IPS DF 6.9 (cell line): Measurements from ENCODE around the gene UBAP1L.
"Not testable (repeated sequence)": the region's sequence is repeated elsewhere in the genome, so short reads cannot be mapped to it uniquely, and the experiment has no call there.

Experiments
- DNase-seq: peaks from one replicate; pipeline ENCODE4 v3.0.0-alpha.2; 2013; ENCODE audit warnings: low read depth, low spot score
- H3K27ac ChIP-seq: one replicate; pipeline ENCODE4 v1.5.1; 2013; ENCODE audit warnings: low read length, control low read depth
- H3K27me3 ChIP-seq: 2 replicates; pipeline ENCODE4 v1.6.1; 2013; ENCODE audit warnings: mild to moderate bottlenecking, low read length; ENCODE audit not compliant: control insufficient read depth, insufficient read depth
- H3K36me3 ChIP-seq: 2 replicates; pipeline ENCODE4 v1.6.1; 2013; ENCODE audit warnings: low read length; ENCODE audit not compliant: control insufficient read depth, insufficient read depth
- H3K4me1 ChIP-seq: 2 replicates; pipeline ENCODE4 v1.6.1; 2013; ENCODE audit warnings: low read length; ENCODE audit not compliant: control insufficient read depth, insufficient read depth
- H3K4me3 ChIP-seq: 2 replicates; pipeline ENCODE4 v1.5.1; 2013; ENCODE audit warnings: mild to moderate bottlenecking, low read length
- H3K9me3 ChIP-seq: 2 replicates; pipeline ENCODE4 v1.6.1; 2013; ENCODE audit warnings: low read length, inconsistent platforms; ENCODE audit not compliant: control insufficient read depth, insufficient read depth
- whole genome bisulfite sequencing: extraction: QIAGEN DNeasy Blood & Tissue Kit; methylation state at CpG from one replicate; pipeline ENCODE4 v1.1.7; 2013; ENCODE audit warnings: mixed read lengths, missing lambda C conversion rate; ENCODE audit not compliant: insufficient read length, insufficient coverage; 5-methylcytosine and 5-hydroxymethylcytosine counted together

Gene UBAP1L

DNA sequence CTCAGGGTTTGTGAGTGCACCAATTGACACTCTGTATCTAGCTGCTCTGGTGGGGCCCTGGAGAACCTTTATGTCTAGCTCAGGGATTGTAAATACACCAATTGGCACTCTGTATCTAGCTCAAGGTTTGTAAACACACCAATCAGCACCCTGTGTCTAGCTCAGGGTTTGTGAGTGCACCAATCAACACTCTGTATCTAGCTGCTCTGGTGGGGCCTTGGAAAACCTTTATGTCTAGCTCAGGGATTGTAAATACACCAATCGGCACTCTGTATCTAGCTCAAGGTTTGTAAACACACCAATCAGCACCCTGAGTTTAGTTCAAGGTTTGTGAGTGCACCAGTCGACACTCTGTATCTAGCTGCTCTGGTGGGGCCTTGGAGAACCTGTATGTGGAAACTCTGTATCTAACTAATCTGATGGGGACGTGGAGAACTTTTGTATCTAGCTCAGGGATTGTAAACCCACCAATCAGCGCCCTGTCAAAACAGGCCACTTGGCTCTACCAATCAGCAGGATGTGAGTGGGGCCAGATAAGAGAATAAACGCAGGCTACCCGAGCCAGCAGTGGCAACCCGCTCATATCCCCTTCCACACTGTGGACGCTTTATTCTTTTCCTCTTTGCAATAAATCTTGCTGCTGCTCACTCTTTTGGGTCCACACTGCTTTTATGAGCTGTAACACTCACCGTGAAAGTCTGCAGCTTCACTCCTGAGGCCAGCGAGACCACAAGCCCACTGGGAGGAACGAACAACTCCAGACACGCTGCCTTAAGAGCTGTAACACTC, 39.2 kb downstream of the UBAP1L start:
- H3K27ac ChIP-seq, H3K36me3 ChIP-seq, DNase-seq, H3K9me3 ChIP-seq, H3K27me3 ChIP-seq, H3K4me1 ChIP-seq, H3K4me3 ChIP-seq: not testable (repeated sequence)
- no CpG with 5 or more reads among the region's 12 CpGs for WGBS

DNA sequence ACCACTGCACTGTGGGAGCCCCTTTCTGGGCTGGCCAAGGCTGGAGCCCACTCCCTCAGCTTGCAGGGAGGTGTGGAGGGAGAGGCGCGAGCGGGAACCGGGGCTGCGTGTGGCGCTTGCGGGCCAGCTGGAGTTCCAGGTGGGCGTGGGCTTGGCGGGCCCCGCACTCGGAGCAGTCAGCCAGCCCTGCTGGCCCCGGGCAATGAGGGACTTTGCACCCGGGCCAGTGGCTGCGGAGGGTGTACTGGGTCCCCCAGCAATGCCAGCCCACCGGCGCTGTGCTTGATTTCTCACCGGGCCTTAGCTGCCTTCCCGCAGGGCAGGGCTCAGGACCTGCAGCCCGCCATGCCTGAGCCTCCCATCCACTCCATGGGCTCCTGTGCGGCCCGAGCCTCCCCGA, 40.1 kb downstream of the UBAP1L start:
- no CpG with 5 or more reads among the region's 22 CpGs for WGBS
- not testable (repeated sequence) for H3K36me3 ChIP-seq

DNA sequence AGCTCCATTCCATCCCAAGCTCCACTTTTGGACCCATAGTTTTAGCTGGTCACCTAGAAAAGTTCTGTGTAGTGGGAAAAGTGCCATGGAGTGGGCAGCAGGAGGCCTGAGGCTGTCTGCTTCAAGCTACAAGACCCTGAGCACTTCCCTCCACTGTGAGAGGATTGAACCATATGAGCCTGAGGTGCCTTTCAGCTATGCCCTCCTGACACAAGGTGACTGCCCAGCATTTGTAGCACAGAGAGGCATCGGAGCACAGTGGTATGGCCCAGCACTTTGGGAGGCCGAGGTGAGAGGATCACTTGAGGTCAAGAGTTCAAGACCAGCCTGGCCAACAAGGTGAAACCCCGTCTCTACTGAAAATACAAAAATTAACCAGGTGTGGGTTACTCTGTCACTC, 42.4 kb downstream of the UBAP1L start:
- Histone ChIP-seq H3K36me3 (peaks cover 2% of the 10 kb centered on the region; the same call in 1 of the 2 replicates), H3K4me1 (peaks cover 5% of the 10 kb centered on the region; the same call in 1 of the 2 replicates), H3K27ac (no peak overlapping the region), H3K27me3 (no peaks in the 10 kb centered on the region), H3K4me3 (no peak overlapping the region), H3K9me3 (no peaks in the 10 kb centered on the region)
- WGBS: no CpG with 5 or more reads among the region's 3 CpGs
- DNase-seq: no peak

More for the DNA sequence above, 40.1 kb downstream of the UBAP1L start:
- not testable (repeated sequence) for H3K9me3 ChIP-seq, H3K27me3 ChIP-seq, H3K27ac ChIP-seq, H3K4me3 ChIP-seq, H3K4me1 ChIP-seq, DNase-seq

DNA sequence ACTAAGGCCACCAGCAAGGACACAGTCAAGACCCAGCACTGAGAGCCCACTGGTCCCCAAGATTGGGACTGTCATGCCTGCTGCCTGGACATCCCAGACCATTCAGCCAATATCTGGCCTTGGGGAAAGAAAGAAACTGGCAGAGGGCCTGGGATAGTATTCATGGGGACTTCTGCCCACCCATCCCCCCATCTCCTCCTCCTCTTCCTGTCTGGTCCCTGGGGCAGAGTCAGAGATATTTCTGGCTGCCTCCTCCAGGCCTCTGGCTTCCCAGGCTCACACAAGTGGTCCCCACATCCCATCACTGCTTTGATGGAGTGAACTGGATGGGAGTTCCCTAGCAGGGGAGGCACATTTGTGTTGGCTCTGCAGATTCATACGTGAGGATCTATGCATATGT, 43.0 kb downstream of the UBAP1L start:
- H3K4me1 ChIP-seq: peaks cover 6% of the 10 kb centered on the region
- H3K27ac ChIP-seq: no peak overlapping the region
- no peak for DNase-seq
- no peaks in the 10 kb centered on the region for H3K27me3 ChIP-seq
- no peak overlapping the region for H3K4me3 ChIP-seq
- no CpG with 5 or more reads among the region's 1 CpG for WGBS
- no peaks in the 10 kb centered on the region for H3K9me3 ChIP-seq
- peaks cover under 1% of the 10 kb centered on the region; the same call in 1 of the 2 replicates for H3K36me3 ChIP-seq

DNA sequence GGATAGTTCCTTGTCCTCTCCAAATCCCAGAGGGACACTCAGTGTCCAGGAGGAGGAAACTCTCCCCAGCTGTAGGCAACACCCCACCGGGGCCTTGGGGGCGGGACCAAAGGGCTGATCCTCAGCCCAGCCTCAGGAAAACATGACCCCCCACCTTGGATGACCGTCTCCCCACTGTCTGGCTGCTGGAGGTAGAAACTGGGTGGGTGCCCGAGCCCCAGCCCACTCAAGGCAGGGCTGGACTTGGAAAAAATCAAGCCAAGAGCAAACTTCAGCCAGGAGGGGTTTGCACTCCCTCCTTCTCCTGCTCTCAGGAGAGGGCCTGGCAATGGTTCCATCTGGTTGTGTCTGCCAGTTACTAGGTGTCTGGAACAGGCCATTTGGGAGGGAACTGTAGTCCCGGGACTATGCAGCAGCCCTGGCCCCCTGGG, 43.6 kb downstream of the UBAP1L start:
- WGBS: no CpG with 5 or more reads among the region's 5 CpGs

DNA sequence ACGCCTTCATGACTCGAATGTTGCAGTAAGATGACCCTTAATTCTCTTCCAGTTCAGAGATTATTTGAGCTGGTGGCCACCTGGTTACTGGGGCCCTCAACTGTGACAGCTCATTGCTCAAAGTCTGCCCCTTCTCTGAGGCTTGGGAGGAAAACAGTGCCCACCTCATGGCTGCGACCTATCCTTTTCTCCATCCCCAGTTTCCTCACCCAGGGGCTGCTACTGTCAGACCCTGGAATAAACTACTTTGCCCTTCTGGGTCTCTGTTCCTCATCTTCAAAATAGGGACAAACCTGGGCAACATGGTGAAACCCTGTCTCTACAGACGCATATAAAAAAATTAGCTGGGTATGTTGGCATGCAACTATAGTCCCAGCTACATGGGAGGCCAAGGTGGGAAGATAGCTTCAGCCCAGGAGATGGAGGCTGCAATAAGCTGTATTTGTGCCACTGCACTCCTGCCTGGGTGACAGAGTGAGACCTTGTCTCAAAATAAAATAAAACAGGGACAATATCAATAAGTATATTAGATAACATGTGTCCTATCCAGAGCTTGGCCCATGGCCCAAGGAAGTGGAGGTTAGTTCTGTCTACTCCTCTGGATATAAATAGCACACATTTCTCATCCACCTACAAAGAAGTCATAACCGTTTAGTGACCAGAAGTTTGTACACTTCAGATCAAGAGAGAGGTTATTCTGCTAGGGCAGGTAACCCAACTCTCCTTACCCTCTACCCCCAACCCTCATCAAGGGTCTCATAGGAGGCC, 45.0 kb downstream of the UBAP1L start:
- H3K27ac ChIP-seq: no peak overlapping the region
- no peak for DNase-seq
- no peak overlapping the region for H3K4me3 ChIP-seq
- peaks cover 9% of the 10 kb centered on the region for H3K4me1 ChIP-seq
- no peaks in the 10 kb centered on the region for H3K27me3 ChIP-seq
- H3K36me3 ChIP-seq: no peaks in the 10 kb centered on the region; the same call in 1 of the 2 replicates
- H3K9me3 ChIP-seq: no peaks in the 10 kb centered on the region
- WGBS: no CpG with 5 or more reads among the region's 5 CpGs

More for the DNA sequence above, 43.6 kb downstream of the UBAP1L start:
- no peak overlapping the region for H3K4me3 ChIP-seq
- H3K9me3 ChIP-seq: no peaks in the 10 kb centered on the region
- no peaks in the 10 kb centered on the region; the same call in 1 of the 2 replicates for H3K36me3 ChIP-seq
- no peak for DNase-seq
- no peak overlapping the region for H3K27ac ChIP-seq
- H3K27me3 ChIP-seq: no peaks in the 10 kb centered on the region
- peaks cover 9% of the 10 kb centered on the region for H3K4me1 ChIP-seq

DNA sequence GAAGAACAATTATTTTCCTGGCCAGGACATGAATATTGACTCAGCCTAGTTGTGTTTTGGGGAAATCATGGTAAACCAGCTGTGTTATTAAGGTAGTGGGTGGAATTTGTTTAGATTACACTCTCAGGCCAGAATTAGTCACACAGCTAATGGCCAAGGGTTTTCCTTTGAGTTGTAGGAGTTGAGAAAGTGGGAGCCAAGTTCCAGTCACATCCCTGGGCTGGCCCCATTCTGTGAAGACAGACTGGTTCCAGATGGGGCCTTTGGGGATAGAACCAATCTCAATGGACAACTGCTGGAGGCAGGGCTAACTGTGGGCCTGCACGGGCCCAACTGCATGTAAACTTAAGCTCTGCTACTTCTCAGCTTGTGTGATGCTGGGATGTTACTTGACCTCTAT, 45.8 kb downstream of the UBAP1L start:
- Histone ChIP-seq H3K27me3 (no peaks in the 10 kb centered on the region), H3K9me3 (no peaks in the 10 kb centered on the region), H3K4me1 (peaks cover 9% of the 10 kb centered on the region), H3K36me3 (no peaks in the 10 kb centered on the region; the same call in 1 of the 2 replicates), H3K4me3 (no peak overlapping the region), H3K27ac (no peak overlapping the region)
- WGBS: no CpG with 5 or more reads among the region's 1 CpG
- DNase-seq: no peak

DNA sequence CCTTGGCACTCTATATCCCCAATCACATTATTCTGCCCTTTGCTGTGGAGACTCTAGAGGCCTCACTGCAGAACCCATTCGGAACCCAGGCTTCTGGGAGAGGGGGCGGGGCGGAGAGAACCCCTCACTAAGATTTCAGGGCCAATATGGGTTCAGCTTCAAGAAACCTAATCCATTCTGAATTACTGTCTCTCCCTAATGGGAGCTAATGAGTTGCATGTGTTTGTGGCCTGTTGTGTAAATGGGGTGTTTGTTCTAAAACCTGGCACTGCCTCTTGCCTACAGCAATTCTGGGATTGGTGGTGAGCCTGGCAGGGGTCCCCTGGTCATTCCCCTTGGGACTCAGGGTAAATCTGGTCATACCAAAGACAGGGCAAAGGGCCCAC, 46.6 kb downstream of the UBAP1L start:
- Histone ChIP-seq H3K4me1 (peaks cover 9% of the 10 kb centered on the region), H3K9me3 (no peaks in the 10 kb centered on the region), H3K4me3 (no peak overlapping the region; the same call in 1 of the 2 replicates), H3K27me3 (no peaks in the 10 kb centered on the region), H3K36me3 (no peaks in the 10 kb centered on the region; the same call in 1 of the 2 replicates), H3K27ac (no peak overlapping the region)
- no CpG with 5 or more reads among the region's 3 CpGs for WGBS
- DNase-seq: no peak

DNA sequence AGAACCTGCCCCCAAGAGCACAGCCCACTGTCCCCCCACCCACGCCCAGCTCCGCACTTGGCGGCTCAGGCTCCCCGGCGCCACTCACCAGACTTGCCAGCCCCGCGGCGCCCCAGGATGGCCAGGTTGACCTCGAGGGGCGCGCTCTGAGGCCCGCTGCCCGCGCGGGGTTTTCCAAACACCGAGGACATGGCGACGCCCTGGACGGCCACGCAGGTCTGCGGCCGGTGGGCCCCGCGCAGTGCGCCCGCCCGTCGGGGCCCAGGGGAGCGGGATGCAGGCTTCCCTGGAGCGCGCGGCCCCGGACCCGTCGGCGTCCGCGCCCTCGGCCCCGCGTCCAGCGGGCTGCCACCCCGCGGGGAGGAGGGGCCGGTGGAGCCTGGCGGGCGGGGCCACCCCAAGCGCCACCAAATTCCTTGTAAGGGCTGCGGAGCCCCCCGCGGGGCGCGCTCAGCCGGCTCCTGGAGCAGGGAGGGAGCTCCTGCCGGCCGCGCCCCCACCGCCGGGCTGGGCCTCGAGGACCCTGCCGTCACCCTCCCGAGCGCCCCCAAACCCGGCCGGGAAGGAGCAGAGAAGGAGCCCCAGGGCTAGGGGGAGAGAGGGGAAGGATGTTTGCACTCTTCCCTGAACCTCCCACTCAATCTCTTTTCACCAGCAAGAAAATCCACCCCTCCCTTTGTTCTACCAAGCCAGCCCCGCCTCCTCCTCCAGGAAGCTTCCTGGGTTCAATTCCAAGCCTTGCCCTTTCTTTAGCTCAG, 47.2 kb downstream of the UBAP1L start, which contains the start of gene RASL12:
Gene RASL12 (minus strand): TSS at position 347 of the 758 bp plus-strand sequence. CDS start 156 bp downstream, at position 191.
- DNase-seq: no peak
- Histone ChIP-seq H3K4me3 (peak within 1 kb of the TSS; percentile 81), H3K27me3 (no peaks in the 10 kb centered on the region), H3K27ac (no peak within 1 kb of the TSS), H3K4me1 (peaks cover 9% of the 10 kb centered on the region), H3K9me3 (no peaks in the 10 kb centered on the region), H3K36me3 (no peaks in the 10 kb centered on the region; the same call in 1 of the 2 replicates)
- WGBS: no CpG with 5 or more reads among the region's 66 CpGs

DNA sequence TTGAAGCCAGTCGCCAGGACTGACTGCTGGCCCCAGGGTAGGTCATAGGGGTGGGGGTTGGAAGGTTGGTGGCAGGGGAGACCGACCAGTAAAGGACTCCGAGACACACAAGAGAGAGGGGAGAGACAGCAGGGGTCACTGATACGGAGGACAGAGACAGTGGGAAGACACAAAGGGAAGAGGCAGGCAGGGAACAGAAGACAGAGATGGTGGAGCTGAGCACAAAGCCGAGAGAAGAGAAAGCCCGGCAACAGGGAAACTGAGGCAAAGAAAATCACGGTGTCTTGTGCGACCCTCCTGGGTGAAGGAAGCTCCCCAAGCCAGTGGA, 47.7 kb downstream of the UBAP1L start:
- Histone ChIP-seq H3K9me3 (no peaks in the 10 kb centered on the region), H3K4me1 (peaks cover 9% of the 10 kb centered on the region)
- WGBS: no CpG with 5 or more reads among the region's 8 CpGs

More for the DNA sequence above, 47.7 kb downstream of the UBAP1L start:
- Histone ChIP-seq H3K36me3 (no peaks in the 10 kb centered on the region; the same call in 1 of the 2 replicates), H3K4me3 (peak overlapping the region; percentile 81), H3K27ac (no peak overlapping the region), H3K27me3 (no peaks in the 10 kb centered on the region)
- DNase-seq: no peak
